Tibial nerve (tissue), 4 donors: ENCODE measurements around the gene PRRC2B.

ENCODE experiments used
- CTCF ChIP-seq, 5 experiments: fragments of 200-600 bp in 3 of 5; fragments of 450-650 bp in 2 of 5; sonication (generic) in 3 of 5; IDR thresholded peaks; one replicate each; pipeline ENCODE4 v1.5.1; 2016 to 2019; ENCODE audit warnings: antibody characterized with exemption in 5 of 5, mild to moderate bottlenecking in 3 of 5, moderate library complexity in 2 of 5
- EP300 ChIP-seq, 2 donors: sonication (generic); formaldehyde crosslinking; IDR thresholded peaks; one replicate each; pipeline ENCODE4 v1.6.1; 2017; ENCODE audit warnings: antibody characterized with exemption in 2 of 2, mild to moderate bottlenecking in 1 of 2
- POLR2A ChIP-seq, 2 donors: fragments of 450-650 bp; IDR thresholded peaks; one replicate each; pipeline ENCODE4 v1.6.1; 2017; ENCODE audit warnings: antibody characterized with exemption in 2 of 2, mild to moderate bottlenecking in 2 of 2, moderate library complexity in 2 of 2

- TF ChIP-seq CTCF (IDR thresholded peaks at IDR 0.05): peak; percentile 19 to 58 (median 36)
- TF ChIP-seq POLR2A (IDR thresholded peaks at IDR 0.05): no peak
- TF ChIP-seq EP300 (IDR thresholded peaks at IDR 0.05): no peak
These were observed 84.6 kb downstream of the PRRC2B start for GRCh38 chr9:131478421-131478868.
